ENCODE results near the gene FAM114A1.
A peak's percentile ranks its signal among the peaks of the same experiment; 100 is the strongest.
"Not testable (repeated sequence)": the region's sequence is repeated elsewhere in the genome, so short reads cannot be mapped to it uniquely, and the experiment has no call there.

Gene FAM114A1

DNA sequence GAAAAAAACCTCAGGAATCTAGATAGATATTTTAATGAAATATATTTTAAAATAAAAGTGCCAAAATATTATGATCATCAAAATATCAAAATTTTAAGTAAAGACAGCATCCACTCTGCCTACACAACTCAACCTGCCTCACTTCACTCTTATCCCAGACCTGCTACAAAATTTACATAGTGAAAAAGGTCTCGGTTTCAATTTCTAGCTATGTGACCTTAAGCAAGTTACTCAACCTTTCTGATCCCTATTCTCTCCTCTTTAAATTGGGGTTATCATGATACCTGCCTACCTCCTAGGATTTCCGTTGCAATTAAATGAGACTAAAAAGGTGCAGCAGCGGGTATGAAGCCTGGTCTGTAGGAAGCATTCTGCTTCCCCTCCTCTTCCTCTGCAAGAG, 72.9 kb downstream of the FAM114A1 start:
- no peak for DNase-seq

GRCh38 chr4:38941906-38942305, 74.3 kb downstream of the FAM114A1 start:
- DNase-seq = not testable (repeated sequence)

DNA sequence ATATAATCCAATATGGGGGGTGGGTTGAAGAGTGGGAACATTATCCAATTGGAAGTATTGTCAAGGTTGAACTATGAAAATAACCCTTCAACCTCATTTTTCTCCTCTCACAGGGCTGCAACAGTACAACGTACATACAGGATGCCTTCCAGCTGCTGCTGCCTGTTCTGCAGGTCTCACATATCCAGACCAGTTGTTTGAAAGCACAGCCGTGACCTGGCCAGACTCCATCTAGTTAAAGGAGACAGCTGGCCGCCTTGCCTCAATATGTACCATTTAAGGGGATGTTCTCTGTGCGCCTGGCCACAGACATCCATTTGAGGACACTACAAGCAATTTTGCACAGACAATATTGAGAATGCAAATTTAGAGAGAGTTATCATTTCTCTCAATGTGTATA, 75.7 kb downstream of the FAM114A1 start:
- no peak for DNase-seq

- no peak for DNase-seq
These were observed 76.8 kb downstream of the FAM114A1 start for GRCh38 chr4:38944440-38944839.

DNA sequence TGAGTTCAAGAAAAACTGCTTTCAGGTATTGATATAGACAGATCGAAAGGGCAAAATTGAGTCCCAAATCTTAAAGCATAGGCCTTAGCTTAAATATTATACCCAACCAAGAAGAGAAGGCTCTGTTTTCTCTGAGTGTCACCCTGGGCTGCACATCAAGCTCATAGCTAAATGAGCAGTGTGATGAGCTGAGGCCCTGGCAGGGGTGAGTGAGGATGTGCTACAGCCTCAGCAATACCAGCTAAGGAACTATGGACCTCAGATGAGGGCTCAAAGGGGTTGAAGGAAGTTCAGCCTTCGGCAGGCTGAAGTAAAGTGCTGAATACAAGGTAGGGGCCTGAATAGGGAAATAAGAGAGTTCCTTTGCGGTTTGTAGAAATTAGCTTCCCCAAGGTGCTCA, 79.3 kb downstream of the FAM114A1 start:
- no peak for DNase-seq

DNA sequence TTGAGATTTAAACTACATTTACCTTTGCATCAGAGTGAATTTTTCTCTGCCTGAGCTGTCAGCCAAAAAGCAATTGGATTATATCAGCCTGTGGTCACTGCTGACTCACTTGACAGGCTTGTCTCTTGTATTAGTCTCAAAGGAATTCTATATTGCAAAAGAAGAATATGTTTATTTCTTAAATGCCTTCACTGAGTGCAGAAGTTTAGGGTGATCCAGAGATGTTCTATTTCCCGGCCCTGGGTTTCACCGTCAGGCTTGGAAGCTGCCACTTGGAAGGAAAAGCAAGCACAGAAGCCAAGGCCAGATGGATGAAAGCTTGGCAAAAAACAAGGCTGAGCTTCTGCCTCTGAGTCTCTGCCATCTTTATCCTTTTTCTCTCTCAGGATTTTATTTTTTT, 80.9 kb downstream of the FAM114A1 start:
- DNase-seq = no peak

DNA sequence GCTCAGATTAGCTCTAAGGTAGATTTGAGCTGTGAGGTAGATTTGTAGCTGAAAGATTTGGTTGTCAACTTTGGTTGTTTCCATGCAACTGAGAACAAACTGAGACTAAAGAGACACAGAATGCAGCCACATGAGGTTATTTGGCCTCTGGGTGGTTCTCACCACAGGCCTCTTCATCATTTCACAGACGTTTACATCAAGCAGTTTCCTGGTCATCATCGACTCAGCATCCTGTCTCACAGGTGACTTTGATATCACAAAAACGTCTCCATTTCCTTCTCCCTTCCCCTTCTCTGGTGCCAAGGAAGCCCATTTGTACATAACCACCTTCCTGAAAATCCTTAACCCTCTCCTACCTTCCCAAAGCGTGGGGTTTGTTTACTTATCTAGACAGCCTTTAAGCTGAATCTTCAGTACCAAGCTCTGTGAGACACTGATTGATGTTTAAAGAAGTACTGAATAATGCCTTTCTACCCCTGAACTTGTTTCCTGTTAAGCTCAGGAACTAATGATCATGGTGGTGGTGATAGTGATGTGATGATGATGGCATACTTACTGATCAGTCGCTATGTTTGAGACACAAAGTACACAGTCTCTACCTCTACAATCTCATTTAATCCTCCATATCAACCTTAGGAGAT, 81.9 kb downstream of the FAM114A1 start:
- DNase-seq = peak; percentile 61

DNA sequence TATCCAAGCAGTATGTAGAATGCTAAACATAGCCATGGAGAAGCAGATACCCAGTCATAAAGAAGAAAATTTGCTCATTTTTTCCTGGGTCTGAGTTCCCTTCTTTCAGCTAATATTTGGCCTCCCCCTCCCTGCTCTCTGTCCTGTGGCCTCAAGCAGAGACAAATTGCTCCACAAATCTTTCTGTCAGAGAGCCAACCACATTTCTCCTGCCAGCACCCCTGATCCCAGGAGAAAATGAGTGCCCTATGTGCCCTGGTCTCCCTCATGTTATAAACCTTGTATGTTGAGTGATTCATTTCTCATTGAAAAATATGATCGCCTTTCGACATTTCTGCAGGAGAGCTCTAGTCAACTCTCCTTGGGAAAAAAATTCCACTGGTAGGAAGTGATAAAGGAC, 82.6 kb downstream of the FAM114A1 start:
- no peak for DNase-seq

DNA sequence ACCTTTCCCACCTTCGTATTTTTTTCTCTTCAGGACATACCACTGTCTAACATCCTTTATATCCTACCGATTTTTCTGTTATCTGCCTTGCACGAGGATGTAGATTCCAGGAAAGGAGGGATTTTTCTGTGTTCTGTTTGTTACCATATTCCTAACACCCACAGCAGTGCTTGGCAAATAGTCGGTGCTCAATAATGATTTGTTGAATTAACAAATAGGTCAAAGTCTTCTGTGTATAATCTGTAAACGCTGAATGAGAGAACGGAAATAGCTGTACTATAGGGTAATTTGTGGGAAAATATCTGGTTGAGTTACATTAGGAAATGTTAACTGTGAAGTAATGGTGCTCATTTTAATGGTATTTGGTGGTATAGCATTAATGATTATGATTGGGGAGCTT, 83.1 kb downstream of the FAM114A1 start:
- DNase-seq = no peak

DNA sequence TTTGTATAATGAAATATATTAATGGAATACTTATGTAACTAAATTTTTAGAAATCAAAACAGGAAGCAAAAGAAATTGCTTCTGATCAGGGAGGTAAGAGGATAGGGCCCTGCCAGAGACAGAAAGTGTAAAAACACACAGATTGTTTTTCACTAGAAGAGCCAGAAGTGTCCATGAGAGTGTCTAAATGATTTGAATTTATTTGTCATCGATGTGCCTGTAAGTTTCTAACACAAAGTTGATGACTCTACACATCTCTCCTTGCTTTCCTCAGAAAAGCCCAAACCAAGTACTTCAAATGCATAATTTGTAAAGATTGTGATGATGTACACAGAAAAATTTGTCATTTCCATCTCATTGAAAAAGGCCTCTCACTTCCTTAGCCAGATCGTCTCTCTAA, 84.0 kb downstream of the FAM114A1 start:
- DNase-seq = no peak

DNA sequence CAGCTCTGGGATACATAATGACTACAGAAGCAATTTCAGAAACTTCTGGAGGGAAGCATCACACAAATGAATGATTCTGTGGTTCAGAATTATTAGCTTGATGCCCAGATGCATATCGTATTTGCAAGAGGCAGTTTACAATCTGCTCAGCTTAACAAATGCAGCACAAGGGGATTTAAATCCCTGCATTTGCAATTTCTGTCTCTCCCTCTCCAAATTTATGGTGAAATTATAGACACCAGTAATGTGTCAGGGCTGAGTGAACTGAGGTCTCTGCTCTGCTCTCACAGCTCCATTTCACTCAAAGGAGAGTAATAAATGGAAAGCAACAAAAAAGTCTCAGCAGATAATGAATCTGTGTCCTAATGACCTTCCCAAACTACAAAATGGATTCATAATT, 84.4 kb downstream of the FAM114A1 start:
- no peak for DNase-seq

DNA sequence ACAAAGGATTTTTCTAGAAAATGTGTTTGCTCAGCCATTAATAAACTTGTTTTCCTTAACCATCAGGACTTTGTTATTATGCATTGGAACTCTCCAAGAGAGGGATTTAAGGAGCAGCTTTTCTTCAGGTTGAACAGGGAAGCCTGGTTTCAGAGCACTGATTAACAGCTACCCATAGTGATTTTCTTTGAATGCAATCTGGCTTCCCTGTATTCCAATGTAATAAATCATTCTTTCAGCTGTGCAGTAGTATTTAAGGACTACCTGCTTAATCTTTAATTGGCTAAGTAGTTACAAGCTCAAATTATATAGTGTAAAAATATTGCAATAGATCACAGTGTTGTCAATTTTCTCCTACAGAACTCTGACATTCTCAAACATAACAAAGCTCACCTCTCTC, 87.1 kb downstream of the FAM114A1 start:
- DNase-seq = no peak

GRCh38 chr4:38955957-38956356, 88.4 kb downstream of the FAM114A1 start:
- no peak for DNase-seq

GRCh38 chr4:38957261-38957815, 89.7 kb downstream of the FAM114A1 start:
- DNase-seq = peak; percentile 6

- DNase-seq = no peak
These were observed 90.3 kb downstream of the FAM114A1 start for GRCh38 chr4:38957893-38958292.

- DNase-seq = no peak
These were observed 91.0 kb downstream of the FAM114A1 start for GRCh38 chr4:38958453-38959190.

DNA sequence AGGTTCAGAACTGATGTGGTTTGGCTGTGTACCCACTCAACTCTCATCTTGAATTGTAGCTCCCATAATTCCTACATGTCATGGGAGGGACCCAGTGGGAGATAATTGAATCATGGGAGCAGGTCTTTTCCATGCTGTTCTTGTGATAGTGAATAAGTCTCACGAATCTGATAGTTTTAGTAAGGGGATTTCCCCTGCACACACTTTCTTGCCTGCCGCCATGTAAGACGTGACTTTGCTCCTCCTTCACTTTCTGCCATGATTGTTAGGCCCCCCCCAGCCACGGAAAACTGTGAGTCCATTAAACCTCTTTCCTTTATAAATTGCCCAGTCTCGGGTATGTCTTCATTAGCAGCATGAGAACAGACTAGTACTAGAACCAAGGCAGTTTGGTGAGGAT, 91.6 kb downstream of the FAM114A1 start:
- DNase-seq = not testable (repeated sequence)

DNA sequence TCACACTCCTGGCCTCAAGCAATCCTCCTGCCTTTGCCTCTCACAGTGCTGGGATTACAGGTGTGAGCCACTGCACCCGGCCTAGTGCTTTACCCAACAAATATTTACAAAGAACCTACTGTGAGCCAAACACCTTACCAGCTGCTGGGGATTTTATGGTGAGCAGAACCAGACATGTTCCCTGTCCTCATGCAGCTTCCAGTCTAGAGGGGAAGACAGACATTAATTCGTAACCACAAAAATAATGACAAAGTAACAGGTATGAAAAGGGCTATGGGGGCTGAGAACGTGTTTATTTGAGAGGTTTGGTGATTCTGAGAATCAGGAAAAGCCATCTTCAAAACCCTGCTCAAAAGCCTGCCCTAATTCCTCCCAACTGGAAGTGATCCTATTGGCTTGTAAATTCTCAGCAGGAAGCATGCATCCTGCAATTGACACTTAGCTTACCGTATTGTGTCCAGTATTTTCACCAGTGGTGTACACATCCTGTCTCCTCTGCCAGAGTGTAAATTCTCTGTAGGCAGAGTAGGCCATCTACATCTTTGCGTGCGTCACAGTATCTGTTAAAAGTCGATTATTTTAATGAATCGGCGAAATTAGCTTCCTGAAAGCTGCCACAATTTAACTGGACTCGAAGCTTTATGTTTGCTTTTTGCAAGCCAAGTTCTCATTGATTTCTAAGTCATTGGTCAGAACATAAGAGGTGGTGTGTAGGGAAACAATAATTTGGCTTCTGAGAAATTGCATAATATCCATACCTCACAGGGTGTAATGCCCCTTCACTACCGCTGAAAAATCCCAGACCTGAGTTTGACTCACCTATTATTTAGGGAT, 97.6 kb downstream of the FAM114A1 start:
- no peak for DNase-seq

- no peak for DNase-seq
These were observed 98.3 kb downstream of the FAM114A1 start for GRCh38 chr4:38965866-38966265.

- no peak for DNase-seq
These were observed 99.9 kb downstream of the FAM114A1 start for GRCh38 chr4:38967260-38968095.

DNA sequence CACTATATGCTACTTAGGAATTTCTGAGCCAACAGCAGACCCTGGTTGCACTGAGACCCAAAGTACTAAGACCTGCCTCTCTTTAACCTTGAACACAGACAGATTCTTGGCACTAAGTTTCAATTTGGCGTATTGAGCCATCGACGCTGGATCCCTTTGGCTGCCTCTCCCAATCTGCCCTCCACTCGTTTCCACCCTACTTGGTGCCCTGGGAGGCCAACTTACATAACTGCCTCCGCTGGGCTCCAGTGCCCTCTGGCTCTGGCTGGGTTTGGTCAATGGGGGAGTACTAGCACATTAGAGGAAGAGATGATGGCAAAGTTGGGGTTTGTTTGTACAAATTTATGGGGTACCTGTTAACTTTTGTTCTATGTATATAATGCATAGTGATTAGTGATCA, 101.1 kb downstream of the FAM114A1 start:
- no peak for DNase-seq

DNA sequence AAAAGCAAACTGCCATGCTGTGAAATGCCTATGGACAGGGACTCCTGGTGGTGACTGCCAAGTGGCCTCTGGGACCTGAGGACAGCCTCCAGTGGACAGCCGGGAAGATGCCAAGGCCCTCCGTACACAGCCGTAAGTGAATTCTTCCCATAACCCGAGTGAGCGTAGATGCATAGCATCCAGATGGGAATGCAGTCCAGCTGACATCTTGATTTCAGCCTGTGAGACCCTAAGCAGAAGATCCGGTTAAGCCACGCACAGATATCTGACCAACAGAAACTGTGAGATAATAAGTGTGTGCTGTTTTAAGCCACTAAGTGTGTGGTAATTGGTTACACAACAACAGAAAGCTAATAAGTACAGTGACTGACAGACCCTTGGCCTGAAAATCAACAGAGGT, 108.7 kb downstream of the FAM114A1 start:
- no peak for DNase-seq

- DNase-seq = no peak
These were observed 111.5 kb downstream of the FAM114A1 start for GRCh38 chr4:38979081-38979480.

All from CD4-positive, alpha-beta T cell treated with Interleukin-12 subunit alpha and Interleukin-12 subunit beta, for 1 hour (primary cell).